ENCODE measurements around the gene POMP. TPM values are rescaled to one million over a fixed set of nuclear protein-coding genes. Genes with fewer than 3 reads are reported as not detected.

The POMP gene
- polyA plus RNA-seq, 2 of the 4 experiments (the other 2 are of a cell fraction): 105 to 111 TPM

GRCh38 chr13:28719227-28720055, 60.5 kb downstream of the POMP start:
- H3K4me3 ChIP-seq: peak overlapping the region; percentile 62
- 56% methylated on average over 14 of the region's 15 CpGs for WGBS (ENCODE audit: missing lambda C conversion rate)
- ATAC-seq (peak in 1 of 2 experiments; percentile 8; a peak in 2 of 6 replicates), DNase-seq (ENCODE audit: low read depth in 1 of 2, low spot score in 1 of 2) (no peak), FAIRE-seq (no peak)
- H3K4me1 ChIP-seq: peaks cover 23% of the 10 kb centered on the region
- no peaks in the 10 kb centered on the region for H3K9me3 ChIP-seq
- no peak for TF ChIP-seq KDM5A (IDR thresholded peaks at IDR 0.05)
- TF ChIP-seq POLR2AphosphoS2 (conservative IDR thresholded peaks at IDR 0.05; ENCODE audit: low read length): no peak
- no peak for TF ChIP-seq RAD21 (conservative IDR thresholded peaks at IDR 0.05 in 1 of 2, IDR thresholded peaks at IDR 0.05 in 1 of 2)
- no peak for TF ChIP-seq ZSCAN20 (CRISPR knock-in tag; IDR thresholded peaks at IDR 0.05)
- no peak for TF ChIP-seq CHD2 (IDR thresholded peaks at IDR 0.05; ENCODE audit: low read length, partially characterized antibody)
- TF ChIP-seq NR3C1 (IDR thresholded peaks at IDR 0.05): no peak
- TF ChIP-seq POLR2A (IDR thresholded peaks at IDR 0.05; ENCODE audit: low read length): no peak
- no peak for TF ChIP-seq PHF8 (IDR thresholded peaks at IDR 0.05; ENCODE audit: borderline replicate concordance, low read depth)
- no peak for TF ChIP-seq MAFK (IDR thresholded peaks at IDR 0.05; ENCODE audit: partially characterized antibody)
- no peak for TF ChIP-seq MYC (IDR thresholded peaks at IDR 0.05; ENCODE audit: borderline replicate concordance, low read length)
- no peak for TF ChIP-seq BHLHE40 (IDR thresholded peaks at IDR 0.05; ENCODE audit: low read depth, low read length)
- no peak for TF ChIP-seq SMC3 (IDR thresholded peaks at IDR 0.05)
- no peak for TF ChIP-seq KDM1A (IDR thresholded peaks at IDR 0.05; ENCODE audit: low read depth)
- no peak for TF ChIP-seq REST (IDR thresholded peaks at IDR 0.05)
- no peak for TF ChIP-seq ZFP36 (IDR thresholded peaks at IDR 0.05; ENCODE audit: borderline replicate concordance, partially characterized antibody)
- TF ChIP-seq ELK1 (IDR thresholded peaks at IDR 0.05; ENCODE audit: low read depth, low read length): no peak
- no peak for TF ChIP-seq CBX8 (IDR thresholded peaks at IDR 0.05)
- no peak for TF ChIP-seq NPAS2 (CRISPR knock-in tag; IDR thresholded peaks at IDR 0.05; ENCODE audit: borderline replicate concordance)
- TF ChIP-seq CBX2 (IDR thresholded peaks at IDR 0.05; ENCODE audit: borderline replicate concordance, low read depth): no peak
- peak overlapping the region; percentile 62 to 80; a peak in 5 of 6 replicates for H3K27ac ChIP-seq
- ChIA-PET CTCF (interaction anchor here (0.7 to 1.5 kb wide), 6 partner anchors 10 to 77 kb away, joined by 3 to 5 read pairs (median 3); no protein-coding TSS in a partner anchor), POLR2A (interaction anchor here (1.2 kb wide), 1 partner anchor 9 kb away, joined by 3 read pairs; no protein-coding TSS in a partner anchor)
- H3K4me2 ChIP-seq: peak overlapping the region; percentile 89

GRCh38 chr13:28723806-28724205, 64.9 kb downstream of the POMP start:
- WGBS (ENCODE audit: missing lambda C conversion rate): 88% methylated on average over 22 of the region's 22 CpGs
- no peak for TF ChIP-seq MAFK (IDR thresholded peaks at IDR 0.05; ENCODE audit: partially characterized antibody)
- no peak for TF ChIP-seq EHMT2 (IDR thresholded peaks at IDR 0.05; ENCODE audit: low read depth)
- TF ChIP-seq REST (IDR thresholded peaks at IDR 0.05): no peak
- Histone ChIP-seq H3K4me3 (no peak overlapping the region), H3K27ac (no peak overlapping the region), H3K4me1 (peaks cover 5% of the 10 kb centered on the region; the same call in 2 of the 3 replicates), H3K4me2 (no peak overlapping the region), H3K9me3 (no peaks in the 10 kb centered on the region)
- CTCF ChIA-PET: no interaction called here
- POLR2A ChIA-PET: no interaction called here
- ATAC-seq: no peak
- FAIRE-seq: no peak
- no peak for DNase-seq (ENCODE audit: low read depth in 1 of 2, low spot score in 1 of 2)

All from A549 (cell line).